ENCODE data around the gene LUZP2.

- TF ChIP-seq GATA3 (IDR thresholded peaks at IDR 0.05; ENCODE audit: low read depth, low read length) (no peak), GATA2 (IDR thresholded peaks at IDR 0.05; ENCODE audit: low read depth, low read length) (no peak)
Measured at GRCh38 chr11:24516638-24517037, 19.8 kb downstream of the LUZP2 start.
